Measurements from ENCODE around the gene GALNT7. TPM values are rescaled to one million over a fixed set of nuclear protein-coding genes. Genes with fewer than 3 reads are reported as not detected.

GALNT7 gene
- total and polyA plus RNA-seq, 2 of the 13 experiments (the other 11 are each of a cell fraction or from before 2014, with no cell fraction given) = 0.08 to 0.13 TPM

- intact Hi-C loops (cut with micrococcal nuclease; ENCODE audit: unreplicated experiment) = no loop called here
- Histone ChIP-seq H4K20me1 (ENCODE audit: insufficient read depth, low read length) (no peaks in the 10 kb centered on the region; the same call in 1 of the 2 replicates), H3K9me3 (ENCODE audit: low read length) (no peaks in the 10 kb centered on the region), H3K79me2 (ENCODE audit: insufficient read depth, low read length) (no peaks in the 10 kb centered on the region), H3K27me3 (ENCODE audit: control insufficient read depth in 1 of 2, insufficient read depth in 2 of 2, low read length in 2 of 2) (0 out of 5 replicates have a peak, but pooled peaks cover 0 to 12% of the 10 kb centered on the region in 2 experiments), H3K36me3 (replicated peaks in 1 of 2; ENCODE audit: control insufficient read depth in 1 of 2, insufficient read depth in 2 of 2, low read length in 2 of 2) (no peaks in the 10 kb centered on the region), H2AFZ (ENCODE audit: low read length) (no peak overlapping the region), H3K4me3 (replicated peaks in 1 of 3; ENCODE audit: insufficient read depth in 1 of 3, low read depth in 2 of 3, low read length in 3 of 3) (no peak overlapping the region), H3K27ac (ENCODE audit: extremely low read length, insufficient read depth, low read length) (no peak overlapping the region), H3K4me2 (ENCODE audit: low read depth, low read length) (no peak overlapping the region), H3K9ac (ENCODE audit: insufficient read depth, low read depth, low read length) (no peak overlapping the region), H3K4me1 (ENCODE audit: insufficient read depth, low read length) (no peaks in the 10 kb centered on the region)
- DNase-seq (ENCODE audit: low spot score) (no peak), FAIRE-seq (no peak), ATAC-seq (no peak)
- POLR2A ChIA-PET = no interaction called here
- no TSS peak for BruUV-seq (replicated peaks)
- 33% methylated on average over 6 of the region's 7 CpGs for WGBS (ENCODE audit: low lambda C conversion rate)
- CTCF ChIA-PET (ENCODE audit: low intra/inter-chr PET ratio, low total read pairs) = no interaction called here
- TF ChIP-seq POLR2G (IDR thresholded peaks at IDR 0.05; ENCODE audit: low read depth, low read length) (no peak), KAT7 (CRISPR knock-in tag; IDR thresholded peaks at IDR 0.05; ENCODE audit: borderline replicate concordance) (no peak), RARG (CRISPR knock-in tag; IDR thresholded peaks at IDR 0.05; ENCODE audit: low read depth) (no peak), ZNF512B (CRISPR knock-in tag; IDR thresholded peaks at IDR 0.05; ENCODE audit: borderline replicate concordance) (no peak), AGO2 (optimal IDR thresholded peaks at IDR 0.05; ENCODE audit: low read depth, low read length) (no peak), NRL (CRISPR knock-in tag; IDR thresholded peaks at IDR 0.05; ENCODE audit: borderline replicate concordance) (no peak), HHEX (CRISPR knock-in tag; IDR thresholded peaks at IDR 0.05) (no peak), FOXO1 (CRISPR knock-in tag; IDR thresholded peaks at IDR 0.05) (no peak), NFAT5 (CRISPR knock-in tag; IDR thresholded peaks at IDR 0.05) (no peak)
- in situ Hi-C loops (cut with HindIII; ENCODE audit: extremely low pct_ligation_motif_present, low pct_unique_long_range_greater_than_20kb) = no loop called here
These were observed 125.1 kb downstream of the GALNT7 start for GRCh38 chr4:173293663-173294062.

All from HepG2 (cell line).